OCI-LY1 (cell line): ENCODE results near the gene USP3.
A peak's percentile ranks its signal among the peaks of the same experiment; 100 is the strongest.

ENCODE experiments used
- H2AFZ ChIP-seq: fragments of 200-600 bp; sonication (generic), shearing (Covaris generic); 2 replicates; pipeline ENCODE4 v1.6.0; 2014; ENCODE audit warnings: antibody characterized with exemption, mild to moderate bottlenecking, low read length
- H3F3A ChIP-seq: fragments of 200-600 bp; sonication (generic), shearing (Covaris generic); 2 replicates; pipeline ENCODE4 v1.6.0; 2014; ENCODE audit warnings: mild to moderate bottlenecking, antibody characterized with exemption, low read length, moderate library complexity; ENCODE audit not compliant: insufficient read depth
- H3K27ac ChIP-seq: fragments of 200-600 bp; sonication (generic); 2 replicates; pipeline ENCODE4 v1.5.1; 2014; ENCODE audit warnings: low read length, mixed run types, mild to moderate bottlenecking, low read depth; ENCODE audit not compliant: poor library complexity, severe bottlenecking
- H3K27me3 ChIP-seq: fragments of 200-600 bp; sonication (generic); 2 replicates; pipeline ENCODE4 v1.6.0; 2014; ENCODE audit warnings: antibody characterized with exemption, mild to moderate bottlenecking, low read length, moderate library complexity; ENCODE audit not compliant: insufficient read depth
- H3K36me3 ChIP-seq: fragments of 200-600 bp; sonication (generic); 2 replicates; pipeline ENCODE4 v1.6.1; 2014; ENCODE audit warnings: mild to moderate bottlenecking, antibody characterized with exemption, low read length, moderate library complexity, mixed read lengths; ENCODE audit not compliant: insufficient read depth
- H3K4me1 ChIP-seq: fragments of 200-600 bp; sonication (generic); 2 replicates; pipeline ENCODE4 v1.5.1; 2014; ENCODE audit warnings: mild to moderate bottlenecking, low read length, moderate library complexity; ENCODE audit not compliant: insufficient read depth, severe bottlenecking
- H3K4me2 ChIP-seq: fragments of 200-600 bp; sonication (generic), shearing (Covaris generic); 2 replicates; pipeline ENCODE4 v1.6.1; 2014; ENCODE audit warnings: low read length
- H3K4me3 ChIP-seq: fragments of 200-600 bp; sonication (generic); 2 replicates; pipeline ENCODE4 v1.5.1; 2014; ENCODE audit warnings: low read length, low read depth, mild to moderate bottlenecking, mixed read lengths; ENCODE audit not compliant: poor library complexity, severe bottlenecking
- H3K79me2 ChIP-seq: fragments of 200-600 bp; shearing (Covaris generic); 2 replicates; pipeline ENCODE4 v1.6.1; 2016; ENCODE audit warnings: mixed run types, low read length, mixed read lengths; ENCODE audit not compliant: insufficient read depth
- H3K9ac ChIP-seq: fragments of 200-600 bp; sonication (generic), shearing (Covaris generic); 2 replicates; pipeline ENCODE4 v1.6.1; 2014; ENCODE audit warnings: mild to moderate bottlenecking, low read length, mixed read lengths
- H3K9me2 ChIP-seq: fragments of 200-600 bp; sonication (generic), shearing (Covaris generic); 2 replicates; pipeline ENCODE4 v1.6.1; 2014; ENCODE audit warnings: low read depth, mild to moderate bottlenecking, low read length, mixed read lengths
- H3K9me3 ChIP-seq: fragments of 200-600 bp; shearing (Covaris generic); 2 replicates; pipeline ENCODE4 v1.6.1; 2014; ENCODE audit warnings: low read length, mixed read lengths
- H4K20me1 ChIP-seq: fragments of 200-600 bp; sonication (generic), shearing (Covaris generic); 2 replicates; pipeline ENCODE4 v1.6.0; 2016; ENCODE audit warnings: mild to moderate bottlenecking, low read length; ENCODE audit not compliant: insufficient read depth
- CTCF ChIP-seq: fragments of 200-600 bp; sonication (generic), shearing (Covaris generic); IDR thresholded peaks from 2 replicates; pipeline ENCODE4 v1.5.1; 2017; ENCODE audit warnings: mild to moderate bottlenecking, antibody characterized with exemption, low read length, moderate library complexity, mixed read lengths
- EZH2 ChIP-seq: fragments of 200-600 bp; sonication (generic), shearing (Covaris generic); IDR thresholded peaks from 2 replicates; pipeline ENCODE4 v1.8.0; 2017; ENCODE audit warnings: borderline replicate concordance, mixed run types, mild to moderate bottlenecking, antibody characterized with exemption, low read length, moderate library complexity, mixed read lengths

Gene USP3

GRCh38 chr15:63491116-63491827, 13.1 kb upstream of the USP3 start:
- no peak overlapping the region for H2AFZ ChIP-seq
- H3K9me3 ChIP-seq = no peaks in the 10 kb centered on the region
- H3F3A ChIP-seq = no peaks in the 10 kb centered on the region
- H3K36me3 ChIP-seq = no peaks in the 10 kb centered on the region
- peaks cover 33% of the 10 kb centered on the region for H3K4me1 ChIP-seq
- H3K9me2 ChIP-seq = no peaks in the 10 kb centered on the region
- H3K27ac ChIP-seq = peak overlapping the region; percentile 39
- H3K27me3 ChIP-seq = no peaks in the 10 kb centered on the region
- H3K79me2 ChIP-seq = no peaks in the 10 kb centered on the region
- no peak overlapping the region for H3K4me3 ChIP-seq
- H3K9ac ChIP-seq = no peak overlapping the region
- TF ChIP-seq CTCF (no peak), EZH2 (no peak)
- H4K20me1 ChIP-seq = no peaks in the 10 kb centered on the region
- no peak overlapping the region; the same call in 1 of the 2 replicates for H3K4me2 ChIP-seq

- H4K20me1 ChIP-seq = no peaks in the 10 kb centered on the region
- no peaks in the 10 kb centered on the region for H3K36me3 ChIP-seq
- H3K27ac ChIP-seq = no peak overlapping the region
- no peak overlapping the region for H3K4me3 ChIP-seq
- H3K79me2 ChIP-seq = no peaks in the 10 kb centered on the region
- H3K9me2 ChIP-seq = no peaks in the 10 kb centered on the region
- no peak overlapping the region for H2AFZ ChIP-seq
- H3K4me2 ChIP-seq = no peak overlapping the region
- no peak for TF ChIP-seq EZH2
- no peak for TF ChIP-seq CTCF
- H3F3A ChIP-seq = no peaks in the 10 kb centered on the region
- no peak overlapping the region for H3K9ac ChIP-seq
- H3K9me3 ChIP-seq = no peaks in the 10 kb centered on the region
- peaks cover 33% of the 10 kb centered on the region for H3K4me1 ChIP-seq
- no peaks in the 10 kb centered on the region for H3K27me3 ChIP-seq
Measured at GRCh38 chr15:63491979-63492378, 12.4 kb upstream of the USP3 start.

- H3K27me3 ChIP-seq = no peaks in the 10 kb centered on the region
Measured at GRCh38 chr15:63492541-63493077, 11.8 kb upstream of the USP3 start.

More at GRCh38 chr15:63492541-63493077, 11.8 kb upstream of the USP3 start:
- H2AFZ ChIP-seq = no peak overlapping the region
- H3K4me2 ChIP-seq = no peak overlapping the region
- no peaks in the 10 kb centered on the region for H3K9me3 ChIP-seq
- H3F3A ChIP-seq = no peaks in the 10 kb centered on the region
- H3K4me3 ChIP-seq = no peak overlapping the region
- peaks cover 33% of the 10 kb centered on the region for H3K4me1 ChIP-seq
- no peaks in the 10 kb centered on the region for H3K9me2 ChIP-seq
- no peak overlapping the region for H3K9ac ChIP-seq
- H4K20me1 ChIP-seq = no peaks in the 10 kb centered on the region
- H3K36me3 ChIP-seq = no peaks in the 10 kb centered on the region
- H3K79me2 ChIP-seq = no peaks in the 10 kb centered on the region
- no peak overlapping the region for H3K27ac ChIP-seq
- TF ChIP-seq EZH2 (no peak), CTCF (no peak)
